ENCODE measurements around the gene SORCS2.

The SORCS2 gene

DNA sequence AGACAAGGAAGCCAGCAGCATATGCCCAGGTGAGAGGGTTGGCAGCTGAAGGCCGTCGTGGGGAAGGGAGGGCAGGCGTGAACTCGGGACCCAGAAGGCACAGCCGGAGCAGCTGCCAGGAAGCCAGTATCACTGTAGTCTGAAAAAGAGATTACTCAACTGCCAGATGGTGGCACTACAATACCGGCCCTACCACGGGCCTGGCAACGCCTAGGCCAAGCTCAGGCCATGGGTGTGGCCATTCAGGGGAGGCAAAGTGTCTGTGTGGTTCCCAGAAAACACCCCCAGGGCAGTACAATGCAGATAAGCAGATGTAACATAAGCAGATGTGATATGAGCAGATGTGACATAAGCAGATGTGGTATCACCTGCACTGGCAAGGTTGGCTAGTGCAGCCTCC, 511.4 kb downstream of the SORCS2 start:
- Histone ChIP-seq H3K4me2 (ENCODE audit: insufficient read depth, low read length) (no peak overlapping the region), H3K27ac (ENCODE audit: low read length) (no peak overlapping the region), H3K4me1 (ENCODE audit: insufficient read depth, low read length) (no peaks in the 10 kb centered on the region), H3K36me3 (ENCODE audit: insufficient read depth, low read length) (no peaks in the 10 kb centered on the region), H3K9ac (ENCODE audit: low read depth, low read length) (no peak overlapping the region), H3K79me2 (ENCODE audit: insufficient read depth, low read length) (no peaks in the 10 kb centered on the region), H3K27me3 (ENCODE audit: insufficient read depth, low read length, poor library complexity) (no peaks in the 10 kb centered on the region), H2AFZ (ENCODE audit: low read depth, low read length) (no peak overlapping the region), H3K9me3 (ENCODE audit: insufficient read depth, low read length, severe bottlenecking) (no peaks in the 10 kb centered on the region), H4K20me1 (ENCODE audit: insufficient read depth, low read length) (no peaks in the 10 kb centered on the region; the same call in 1 of the 2 replicates), H3K4me3 (ENCODE audit: low read depth in 1 of 2, low read length in 2 of 2) (no peak overlapping the region)
- no peak for DNase-seq
- no peak for TF ChIP-seq EZH2 (IDR thresholded peaks at IDR 0.05; ENCODE audit: borderline replicate concordance, low read depth, low read length, severe bottlenecking)
- TF ChIP-seq, protein P1, sequence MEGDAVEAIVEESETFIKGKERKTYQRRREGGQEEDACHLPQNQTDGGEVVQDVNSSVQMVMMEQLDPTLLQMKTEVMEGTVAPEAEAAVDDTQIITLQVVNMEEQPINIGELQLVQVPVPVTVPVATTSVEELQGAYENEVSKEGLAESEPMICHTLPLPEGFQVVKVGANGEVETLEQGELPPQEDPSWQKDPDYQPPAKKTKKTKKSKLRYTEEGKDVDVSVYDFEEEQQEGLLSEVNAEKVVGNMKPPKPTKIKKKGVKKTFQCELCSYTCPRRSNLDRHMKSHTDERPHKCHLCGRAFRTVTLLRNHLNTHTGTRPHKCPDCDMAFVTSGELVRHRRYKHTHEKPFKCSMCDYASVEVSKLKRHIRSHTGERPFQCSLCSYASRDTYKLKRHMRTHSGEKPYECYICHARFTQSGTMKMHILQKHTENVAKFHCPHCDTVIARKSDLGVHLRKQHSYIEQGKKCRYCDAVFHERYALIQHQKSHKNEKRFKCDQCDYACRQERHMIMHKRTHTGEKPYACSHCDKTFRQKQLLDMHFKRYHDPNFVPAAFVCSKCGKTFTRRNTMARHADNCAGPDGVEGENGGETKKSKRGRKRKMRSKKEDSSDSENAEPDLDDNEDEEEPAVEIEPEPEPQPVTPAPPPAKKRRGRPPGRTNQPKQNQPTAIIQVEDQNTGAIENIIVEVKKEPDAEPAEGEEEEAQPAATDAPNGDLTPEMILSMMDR (IDR thresholded peaks at IDR 0.05; ENCODE audit: borderline replicate concordance, extremely low read depth, low read length, poor library complexity, severe bottlenecking): no peak
- ATAC-seq (ENCODE audit: insufficient read depth, low read depth): no peak

DNA sequence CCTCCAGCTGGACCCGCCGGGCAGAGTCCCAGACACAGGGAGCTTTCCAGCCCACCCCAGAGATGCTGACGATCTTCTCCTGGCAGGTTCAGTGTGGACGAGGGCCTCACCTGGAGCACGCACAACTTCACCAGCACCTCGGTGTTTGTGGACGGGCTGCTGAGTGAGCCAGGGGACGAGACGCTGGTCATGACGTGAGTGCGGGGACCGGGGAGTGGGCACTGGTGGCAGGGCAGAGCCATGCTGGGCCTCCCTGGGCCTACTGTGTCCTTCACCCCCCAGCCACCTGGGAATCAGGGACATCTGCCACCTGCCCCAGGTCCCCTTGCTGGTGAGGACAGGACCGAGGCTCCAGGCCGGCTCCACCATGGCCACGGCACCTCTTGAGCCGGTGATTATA, 511.8 kb downstream of the SORCS2 start:
- no peaks in the 10 kb centered on the region; the same call in 1 of the 2 replicates for H4K20me1 ChIP-seq (ENCODE audit: insufficient read depth, low read length)
- no peaks in the 10 kb centered on the region for H3K79me2 ChIP-seq (ENCODE audit: insufficient read depth, low read length)
- DNase-seq (no peak), ATAC-seq (ENCODE audit: insufficient read depth, low read depth) (no peak)
- no peak overlapping the region for H3K4me3 ChIP-seq (ENCODE audit: low read depth in 1 of 2, low read length in 2 of 2)
- no peak for TF ChIP-seq EZH2 (IDR thresholded peaks at IDR 0.05; ENCODE audit: borderline replicate concordance, low read depth, low read length, severe bottlenecking)
- TF ChIP-seq, protein P1 (IDR thresholded peaks at IDR 0.05; ENCODE audit: borderline replicate concordance, extremely low read depth, low read length, poor library complexity, severe bottlenecking): no peak
- H3K27ac ChIP-seq (ENCODE audit: low read length): no peak overlapping the region
- no peaks in the 10 kb centered on the region for H3K36me3 ChIP-seq (ENCODE audit: insufficient read depth, low read length)
- no peaks in the 10 kb centered on the region for H3K4me1 ChIP-seq (ENCODE audit: insufficient read depth, low read length)
- no peak overlapping the region for H2AFZ ChIP-seq (ENCODE audit: low read depth, low read length)
- no peaks in the 10 kb centered on the region for H3K9me3 ChIP-seq (ENCODE audit: insufficient read depth, low read length, severe bottlenecking)
- H3K4me2 ChIP-seq (ENCODE audit: insufficient read depth, low read length): no peak overlapping the region
- H3K9ac ChIP-seq (ENCODE audit: low read depth, low read length): no peak overlapping the region
- peaks cover 3% of the 10 kb centered on the region for H3K27me3 ChIP-seq (ENCODE audit: insufficient read depth, low read length, poor library complexity)

- peaks cover 6% of the 10 kb centered on the region for H3K27me3 ChIP-seq (ENCODE audit: insufficient read depth, low read length, poor library complexity)
These were observed 512.3 kb downstream of the SORCS2 start for GRCh38 chr4:7704625-7705024.

More at GRCh38 chr4:7704625-7705024, 512.3 kb downstream of the SORCS2 start:
- Histone ChIP-seq H3K9ac (ENCODE audit: low read depth, low read length) (no peak overlapping the region), H3K79me2 (ENCODE audit: insufficient read depth, low read length) (no peaks in the 10 kb centered on the region), H3K4me2 (ENCODE audit: insufficient read depth, low read length) (no peak overlapping the region), H2AFZ (ENCODE audit: low read depth, low read length) (no peak overlapping the region), H3K9me3 (ENCODE audit: insufficient read depth, low read length, severe bottlenecking) (no peaks in the 10 kb centered on the region), H3K4me1 (ENCODE audit: insufficient read depth, low read length) (no peaks in the 10 kb centered on the region), H3K36me3 (ENCODE audit: insufficient read depth, low read length) (no peaks in the 10 kb centered on the region), H3K27ac (ENCODE audit: low read length) (no peak overlapping the region), H3K4me3 (ENCODE audit: low read depth in 1 of 2, low read length in 2 of 2) (no peak overlapping the region), H4K20me1 (ENCODE audit: insufficient read depth, low read length) (no peaks in the 10 kb centered on the region; the same call in 1 of the 2 replicates)
- no peak for TF ChIP-seq EZH2 (IDR thresholded peaks at IDR 0.05; ENCODE audit: borderline replicate concordance, low read depth, low read length, severe bottlenecking)
- TF ChIP-seq, protein P1 (IDR thresholded peaks at IDR 0.05; ENCODE audit: borderline replicate concordance, extremely low read depth, low read length, poor library complexity, severe bottlenecking): no peak
- DNase-seq: no peak
- no peak for ATAC-seq (ENCODE audit: insufficient read depth, low read depth)
